ENCODE data around the gene F12. TPM values are rescaled to one million over a fixed set of nuclear protein-coding genes. Genes with fewer than 3 reads are reported as not detected.
"Not testable (repeated sequence)": the region's sequence is repeated elsewhere in the genome, so short reads cannot be mapped to it uniquely, and the experiment has no call there.

The F12 gene
- total and polyA plus RNA-seq, 3 experiments from 2014 or later: 1.9 to 10.3 (median 9.2) TPM

DNA sequence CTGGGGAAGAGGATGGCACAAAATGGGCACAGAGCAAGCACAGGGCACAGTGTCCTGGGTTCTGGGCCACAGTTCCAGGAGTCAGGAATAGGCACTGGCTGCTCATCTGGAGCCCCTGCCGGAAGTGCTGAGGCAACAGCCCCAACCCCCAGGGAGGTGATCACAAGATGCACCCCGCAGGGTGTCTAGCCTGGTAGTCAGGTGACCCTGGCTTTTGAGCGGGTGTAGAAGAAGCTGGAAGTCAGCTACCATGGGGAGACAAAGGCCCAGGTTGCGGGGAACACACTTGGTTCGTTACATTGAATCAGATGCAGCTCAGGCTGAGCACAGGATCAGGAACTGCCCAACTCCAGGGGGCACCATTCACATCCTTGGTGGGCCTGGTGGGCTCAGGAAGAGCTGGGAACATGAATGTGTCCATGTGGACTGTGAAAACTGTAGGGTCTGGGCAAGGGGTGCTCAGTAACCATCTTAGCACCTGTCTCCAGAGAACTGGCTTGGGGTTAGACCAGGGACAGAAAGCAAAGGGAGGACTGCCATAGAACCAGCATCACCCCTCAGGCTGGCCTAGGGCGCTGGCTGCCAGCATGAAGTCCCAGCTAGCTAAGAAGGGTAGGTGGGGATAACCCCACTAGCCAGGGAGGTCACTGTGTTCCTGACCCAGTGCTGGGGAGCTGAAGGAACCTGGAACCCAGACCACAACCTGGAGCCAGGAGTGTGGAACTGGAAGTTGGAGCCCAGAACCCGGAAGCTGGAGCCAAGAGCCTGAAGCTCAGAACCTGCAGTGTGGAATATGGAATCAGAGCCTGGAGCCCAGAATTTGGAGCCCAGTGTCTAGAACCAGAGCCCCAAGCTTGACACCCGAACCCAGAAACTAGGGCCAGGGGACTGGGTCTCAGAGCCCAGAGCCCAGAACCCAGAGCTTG is 31.2 kb downstream of the F12 start:
- Histone ChIP-seq H3K4me3 (ENCODE audit: low read length) (no peak overlapping the region), H3K27me3 (ENCODE audit: insufficient read depth, low read length, poor library complexity, severe bottlenecking) (no peaks in the 10 kb centered on the region), H3K9me3 (ENCODE audit: low read length) (no peaks in the 10 kb centered on the region), H3K36me3 (ENCODE audit: insufficient read depth, low read length) (no peaks in the 10 kb centered on the region), H3K4me1 (ENCODE audit: insufficient read depth, low read length) (peaks cover 49% of the 10 kb centered on the region), H3K27ac (ENCODE audit: low read depth, low read length) (peak overlapping the region; percentile 55)
- Mint-ChIP-seq H3K27me3 (no peaks in the 10 kb centered on the region), H3K4me1 (peaks cover 28 to 38% (median 29%) of the 10 kb centered on the region in 3 donors), H3K4me3 (no peak overlapping the region), H3K27ac (peak overlapping the region in 3 of 8 donors; percentile 36 to 78 (median 73)), H3K9me3 (no peaks in the 10 kb centered on the region), H3K36me3 (peaks cover 0 to 7% (median 2%) of the 10 kb centered on the region in 3 donors)
- ChIA-PET POLR2A (interaction anchor here (1.1 kb wide), 1 partner anchor 68 kb away, joined by 3 read pairs; no protein-coding TSS in a partner anchor), CTCF (interaction anchor here (0.8 to 9.5 kb wide), 11 partner anchors 7 to 124 kb away, joined by 3 to 50 read pairs (median 5); no protein-coding TSS in a partner anchor)
- no peak for DNase-seq

DNA sequence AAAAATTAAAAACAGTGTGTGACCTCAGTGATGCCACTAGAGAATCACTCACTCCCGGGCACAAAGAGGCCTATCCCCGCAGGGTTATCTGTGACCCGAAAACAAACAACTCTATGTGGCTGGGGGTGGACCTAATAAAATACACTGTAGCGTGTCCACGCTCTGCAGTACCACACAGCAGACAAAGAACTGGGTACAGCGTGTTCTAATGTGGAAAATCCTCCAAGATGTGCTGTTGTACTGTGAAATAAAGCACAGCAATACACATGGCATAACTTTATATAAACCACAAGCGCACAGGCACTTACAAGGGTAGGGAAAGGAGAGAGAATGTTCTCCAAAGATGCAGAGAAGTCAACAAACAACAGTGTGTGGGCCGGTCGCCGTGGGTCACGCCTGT is 33.3 kb downstream of the F12 start:
- POLR2A ChIA-PET: no interaction called here
- no peaks in the 10 kb centered on the region for H3K27me3 Mint-ChIP-seq
- H3K4me1 ChIP-seq (ENCODE audit: insufficient read depth, low read length): peaks cover 61% of the 10 kb centered on the region
- no peaks in the 10 kb centered on the region for H3K27me3 ChIP-seq (ENCODE audit: insufficient read depth, low read length, poor library complexity, severe bottlenecking)
- no peak overlapping the region for H3K4me3 ChIP-seq (ENCODE audit: low read length)
- no peaks in the 10 kb centered on the region for H3K9me3 Mint-ChIP-seq
- no peak overlapping the region for H3K4me3 Mint-ChIP-seq
- H3K36me3 Mint-ChIP-seq: peaks cover 0 to 22% (median 3%) of the 10 kb centered on the region in 3 donors
- H3K27ac Mint-ChIP-seq: peak overlapping the region in 7 of 8 donors; percentile 11 to 84 (median 47)
- CTCF ChIA-PET: interaction anchor here (1.1 to 4.5 kb wide), 4 partner anchors 14 to 126 kb away, joined by 3 to 32 read pairs (median 6); no protein-coding TSS in a partner anchor
- no peaks in the 10 kb centered on the region for H3K9me3 ChIP-seq (ENCODE audit: low read length)
- no peak overlapping the region for H3K27ac ChIP-seq (ENCODE audit: low read depth, low read length)
- peaks cover 7% of the 10 kb centered on the region for H3K36me3 ChIP-seq (ENCODE audit: insufficient read depth, low read length)
- peaks cover 44 to 52% (median 49%) of the 10 kb centered on the region in 3 donors for H3K4me1 Mint-ChIP-seq
- DNase-seq: no peak

DNA sequence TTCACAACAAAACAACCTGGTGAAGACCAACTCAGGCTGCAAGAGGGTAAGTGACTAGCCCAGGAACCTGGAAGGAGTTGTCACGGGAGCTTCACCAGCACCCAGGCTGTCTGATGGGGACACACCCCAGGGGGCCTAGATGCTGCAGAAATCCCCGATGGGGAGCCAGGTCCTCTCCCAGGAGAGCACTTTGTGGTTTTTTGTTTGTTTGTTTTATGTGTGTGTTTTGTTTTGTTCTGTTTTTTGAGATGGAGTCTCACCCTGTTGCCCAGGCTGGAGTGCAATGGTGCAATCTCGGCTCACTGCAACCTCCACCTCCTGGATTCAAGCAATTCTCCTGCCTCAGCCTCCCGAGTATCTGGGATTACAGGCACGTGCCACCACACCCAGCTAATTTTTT is 33.8 kb downstream of the F12 start:
- CTCF ChIA-PET: interaction anchor here (2.3 to 12.7 kb wide), 3 partner anchors 15 to 82 kb away, joined by 5 to 136 read pairs (median 32); no protein-coding TSS in a partner anchor
- H3K27me3 Mint-ChIP-seq; POLR2A ChIA-PET; DNase-seq; H3K27ac ChIP-seq (ENCODE audit: low read depth, low read length); H3K4me3 ChIP-seq (ENCODE audit: low read length); H3K9me3 ChIP-seq (ENCODE audit: low read length); H3K36me3 ChIP-seq (ENCODE audit: insufficient read depth, low read length); H3K4me3 Mint-ChIP-seq; H3K9me3 Mint-ChIP-seq; H3K27me3 ChIP-seq (ENCODE audit: insufficient read depth, low read length, poor library complexity, severe bottlenecking): not testable (repeated sequence)
- Mint-ChIP-seq H3K36me3 (peaks cover 0 to 23% (median 3%) of the 10 kb centered on the region in 3 donors), H3K27ac (peak overlapping the region in 5 of 8 donors; percentile 65 to 96 (median 84)), H3K4me1 (peaks cover 44 to 56% (median 49%) of the 10 kb centered on the region in 3 donors)
- H3K4me1 ChIP-seq (ENCODE audit: insufficient read depth, low read length): peaks cover 62% of the 10 kb centered on the region

DNA sequence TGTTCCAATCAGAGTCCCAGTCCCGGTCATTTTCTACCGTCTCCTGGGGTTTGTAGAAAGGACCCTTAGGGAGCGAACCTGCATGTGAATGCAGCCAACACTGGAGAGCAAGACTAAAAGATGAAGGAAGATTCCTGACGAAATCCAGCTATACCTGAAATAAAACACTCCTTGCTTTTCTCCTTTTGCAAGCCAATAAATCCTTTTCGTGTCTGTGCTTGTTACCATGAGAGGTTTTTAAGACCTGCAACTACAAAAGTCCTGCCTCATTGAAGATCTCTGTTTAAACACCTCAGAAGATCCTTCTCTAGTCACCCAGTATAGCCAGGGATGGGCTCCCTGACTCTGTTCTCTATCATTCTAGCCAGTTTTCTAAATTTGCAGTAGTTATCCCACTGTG is 35.2 kb downstream of the F12 start:
- H3K9me3 Mint-ChIP-seq: no peaks in the 10 kb centered on the region

DNA sequence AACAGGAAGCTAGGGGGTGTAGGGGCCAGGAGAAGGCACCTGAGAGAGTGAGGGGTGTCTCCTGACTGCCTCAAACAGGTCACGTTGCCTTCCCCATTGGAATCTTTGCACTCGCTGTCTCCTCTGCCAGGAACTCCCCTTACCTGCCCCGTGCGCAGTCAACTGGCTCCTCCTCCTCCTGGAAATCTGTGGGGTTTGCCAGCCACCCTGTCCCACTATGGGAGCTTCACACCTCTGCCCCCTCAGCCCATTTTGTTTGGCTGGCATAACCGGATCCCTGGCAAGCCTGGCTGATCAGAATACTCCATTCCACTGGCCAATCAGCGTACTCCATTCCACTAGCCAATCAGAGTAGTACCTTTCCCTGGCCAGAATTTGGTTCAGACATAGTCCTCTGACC is 35.6 kb downstream of the F12 start:
- H3K27ac ChIP-seq (ENCODE audit: low read depth, low read length): peak overlapping the region; percentile 28
- H3K27ac Mint-ChIP-seq: peak overlapping the region; percentile 72 to 94 (median 86)

More for the DNA sequence above, 35.2 kb downstream of the F12 start:
- peak overlapping the region; percentile 72 to 96 (median 86) for H3K27ac Mint-ChIP-seq
- no peaks in the 10 kb centered on the region for H3K9me3 ChIP-seq (ENCODE audit: low read length)
- peaks cover 19% of the 10 kb centered on the region for H3K36me3 ChIP-seq (ENCODE audit: insufficient read depth, low read length)
- no peak overlapping the region for H3K27ac ChIP-seq (ENCODE audit: low read depth, low read length)
- H3K4me3 Mint-ChIP-seq: peak overlapping the region in 3 of 7 donors; percentile 12 to 76 (median 54)
- ChIA-PET CTCF (interaction anchor here (1.1 to 12.7 kb wide), 5 partner anchors 10 to 29 kb away, joined by 5 to 136 read pairs (median 64); partner anchors contain the start of genes LMAN2 and RGS14), POLR2A (interaction anchor here (0.6 to 4.1 kb wide), 4 partner anchors 8 to 66 kb away, joined by 3 to 23 read pairs (median 4); partner anchors contain the start of gene LMAN2)
- peaks cover 45 to 60% (median 56%) of the 10 kb centered on the region in 3 donors for H3K4me1 Mint-ChIP-seq
- DNase-seq: no peak
- H3K36me3 Mint-ChIP-seq: peaks cover 2 to 36% (median 6%) of the 10 kb centered on the region in 3 donors
- no peak overlapping the region for H3K4me3 ChIP-seq (ENCODE audit: low read length)
- H3K27me3 Mint-ChIP-seq: no peaks in the 10 kb centered on the region
- H3K4me1 ChIP-seq (ENCODE audit: insufficient read depth, low read length): peaks cover 68% of the 10 kb centered on the region
- no peaks in the 10 kb centered on the region for H3K27me3 ChIP-seq (ENCODE audit: insufficient read depth, low read length, poor library complexity, severe bottlenecking)

DNA sequence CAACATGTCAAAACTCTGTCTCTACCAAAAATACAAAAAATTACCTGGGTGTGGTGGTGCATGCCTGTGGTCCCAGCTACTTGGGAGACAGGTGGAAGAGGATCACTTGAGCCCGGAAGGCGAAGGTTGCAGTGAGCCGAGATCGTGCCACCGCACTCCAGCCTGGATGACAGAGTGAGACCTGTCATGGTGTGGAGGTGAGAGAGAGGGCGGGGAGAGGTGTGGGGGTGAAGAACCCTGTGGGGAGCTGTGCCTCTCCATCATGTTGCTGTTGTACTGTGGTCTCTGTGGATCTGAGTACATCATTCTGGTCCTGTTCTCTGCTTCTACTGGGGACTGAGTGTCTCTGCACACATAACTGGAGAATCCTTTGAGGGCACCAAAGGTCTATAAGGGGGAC is 36.5 kb downstream of the F12 start:
- peaks cover 52 to 69% (median 64%) of the 10 kb centered on the region in 3 donors for H3K4me1 Mint-ChIP-seq
- H3K27ac Mint-ChIP-seq: peak overlapping the region; percentile 81 to 97 (median 88)
- peak in 2 of 5 donors; percentile 23 to 36 for DNase-seq
- ChIA-PET POLR2A (interaction anchor here (0.6 to 4.1 kb wide), 6 partner anchors 8 to 82 kb away, joined by 3 to 23 read pairs (median 6); partner anchors contain the start of gene LMAN2), CTCF (interaction anchor here (1.1 to 12.7 kb wide), 9 partner anchors 9 to 129 kb away, joined by 3 to 136 read pairs (median 31); partner anchors contain the start of genes LMAN2, RGS14 and SLC34A1)
- Histone ChIP-seq H3K4me3 (ENCODE audit: low read length) (peak overlapping the region; percentile 38), H3K27ac (ENCODE audit: low read depth, low read length) (no peak overlapping the region), H3K36me3 (ENCODE audit: insufficient read depth, low read length) (peaks cover 30% of the 10 kb centered on the region), H3K4me1 (ENCODE audit: insufficient read depth, low read length) (peaks cover 63% of the 10 kb centered on the region), H3K27me3 (ENCODE audit: insufficient read depth, low read length, poor library complexity, severe bottlenecking) (no peaks in the 10 kb centered on the region), H3K9me3 (ENCODE audit: low read length) (no peaks in the 10 kb centered on the region)
- H3K36me3 Mint-ChIP-seq: peaks cover 13 to 49% (median 15%) of the 10 kb centered on the region in 3 donors
- H3K9me3 Mint-ChIP-seq: no peaks in the 10 kb centered on the region
- H3K4me3 Mint-ChIP-seq: peak overlapping the region; percentile 17 to 83 (median 74)
- no peaks in the 10 kb centered on the region for H3K27me3 Mint-ChIP-seq

More for the DNA sequence above, 35.6 kb downstream of the F12 start:
- Histone ChIP-seq H3K9me3 (ENCODE audit: low read length) (no peaks in the 10 kb centered on the region), H3K4me1 (ENCODE audit: insufficient read depth, low read length) (peaks cover 68% of the 10 kb centered on the region), H3K36me3 (ENCODE audit: insufficient read depth, low read length) (peaks cover 21% of the 10 kb centered on the region), H3K4me3 (ENCODE audit: low read length) (no peak overlapping the region), H3K27me3 (ENCODE audit: insufficient read depth, low read length, poor library complexity, severe bottlenecking) (no peaks in the 10 kb centered on the region)
- Mint-ChIP-seq H3K9me3 (no peaks in the 10 kb centered on the region), H3K4me3 (peak overlapping the region in 4 of 7 donors; percentile 12 to 79 (median 54)), H3K36me3 (peaks cover 6 to 40% (median 10%) of the 10 kb centered on the region in 3 donors), H3K27me3 (no peaks in the 10 kb centered on the region), H3K4me1 (peaks cover 48 to 61% (median 57%) of the 10 kb centered on the region in 3 donors)
- ChIA-PET POLR2A (interaction anchor here (0.6 to 4.1 kb wide), 3 partner anchors 22 to 75 kb away, joined by 3 to 23 read pairs (median 3); partner anchors contain the start of gene LMAN2), CTCF (interaction anchor here (1.1 to 12.7 kb wide), 6 partner anchors 9 to 64 kb away, joined by 5 to 136 read pairs (median 40); partner anchors contain the start of genes LMAN2 and RGS14)
- no peak for DNase-seq

DNA sequence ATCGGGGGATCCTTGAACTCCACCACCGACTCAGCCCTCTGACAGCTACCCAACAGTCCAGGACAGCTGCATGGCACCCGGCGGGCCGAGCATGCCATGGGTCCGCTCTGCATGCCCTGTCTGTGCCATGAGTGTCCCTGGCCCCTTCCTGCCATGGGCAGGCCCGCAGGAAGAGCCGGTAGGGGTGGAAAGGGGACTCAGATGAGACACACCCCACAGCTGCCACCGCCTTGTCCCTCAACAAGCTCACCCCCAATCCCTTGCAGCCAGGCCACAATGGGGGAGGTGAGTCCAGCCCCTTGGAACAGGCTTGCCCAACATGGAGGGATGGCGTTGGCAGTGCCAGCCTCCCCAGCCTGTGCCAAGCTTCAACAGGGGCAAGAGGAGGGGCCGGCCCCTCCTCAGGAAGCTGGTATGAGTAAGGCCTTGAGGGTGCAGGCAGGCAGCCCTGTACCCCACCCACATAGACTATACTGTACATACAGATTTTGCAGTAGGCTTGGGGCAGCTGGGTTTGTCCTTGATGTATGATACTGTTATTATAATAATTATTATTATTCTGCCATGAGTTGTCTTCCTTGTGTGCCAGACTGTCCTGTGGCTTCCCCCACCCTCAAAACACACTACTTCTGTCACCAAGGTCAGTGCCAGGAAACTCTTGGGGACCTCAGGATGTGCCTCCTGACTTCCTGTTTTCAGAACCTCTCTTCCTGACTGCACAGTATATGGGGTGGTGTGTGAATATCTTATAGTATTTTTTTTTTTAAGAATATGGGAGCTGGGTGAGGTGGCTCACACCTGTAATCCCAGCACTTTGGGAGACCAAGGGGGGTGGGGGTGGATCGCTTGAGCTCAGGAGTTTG is 37.1 kb downstream of the F12 start:
- ChIA-PET POLR2A (interaction anchor here (0.7 to 4.1 kb wide), 7 partner anchors 9 to 83 kb away, joined by 3 to 23 read pairs (median 6); partner anchors contain the start of genes GRK6 and LMAN2), CTCF (interaction anchor here (0.7 to 12.7 kb wide), 12 partner anchors 10 to 129 kb away, joined by 3 to 136 read pairs (median 20); partner anchors contain the start of genes LMAN2, RGS14 and SLC34A1)
- H3K27me3 ChIP-seq (ENCODE audit: insufficient read depth, low read length, poor library complexity, severe bottlenecking): no peaks in the 10 kb centered on the region
- Mint-ChIP-seq H3K27ac (peak overlapping the region; percentile 81 to 97 (median 88)), H3K4me3 (peak overlapping the region; percentile 17 to 83 (median 74)), H3K9me3 (no peaks in the 10 kb centered on the region), H3K4me1 (peaks cover 52 to 69% (median 64%) of the 10 kb centered on the region in 3 donors), H3K27me3 (no peaks in the 10 kb centered on the region), H3K36me3 (peaks cover 13 to 55% (median 15%) of the 10 kb centered on the region in 3 donors)
- peak overlapping the region; percentile 60 for H3K27ac ChIP-seq (ENCODE audit: low read depth, low read length)
- peak in 2 of 5 donors; percentile 31 to 57 for DNase-seq
- peaks cover 61% of the 10 kb centered on the region for H3K4me1 ChIP-seq (ENCODE audit: insufficient read depth, low read length)
- H3K36me3 ChIP-seq (ENCODE audit: insufficient read depth, low read length): peaks cover 32% of the 10 kb centered on the region
- H3K9me3 ChIP-seq (ENCODE audit: low read length): no peaks in the 10 kb centered on the region
- peak overlapping the region; percentile 32 for H3K4me3 ChIP-seq (ENCODE audit: low read length)
